8988T (cell line): Measurements from ENCODE around the gene CALML4.
"Not testable (repeated sequence)": the region's sequence is repeated elsewhere in the genome, so short reads cannot be mapped to it uniquely, and the experiment has no call there.

Experiments used
- DNase-seq: peaks from one replicate; pipeline ENCODE4 v3.0.0; 2011

CALML4 gene

GRCh38 chr15:68207176-68207935 is 2.2 kb upstream of the CALML4 start:
- no peak for DNase-seq

DNA sequence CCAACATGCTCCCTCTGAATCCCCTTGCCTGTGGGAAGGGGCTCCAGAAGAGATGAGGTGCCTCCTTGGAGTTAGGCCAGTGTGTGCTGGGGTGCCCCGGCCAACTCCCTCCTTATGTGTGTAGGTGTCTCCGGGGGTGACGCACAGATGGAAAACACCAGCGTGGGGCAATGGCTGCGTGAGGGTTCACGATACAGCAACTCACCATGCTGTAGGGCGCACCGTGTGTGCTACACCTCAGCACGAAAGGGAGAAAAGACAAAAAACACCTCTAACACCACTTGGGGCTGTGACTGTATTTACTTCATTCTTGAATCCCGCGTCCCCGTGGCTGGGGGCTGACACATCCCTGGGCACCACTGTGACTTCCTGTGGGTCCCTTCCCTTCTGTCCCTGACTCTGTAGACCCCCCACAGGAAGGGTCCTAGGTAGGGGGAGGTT is 1.6 kb upstream of the CALML4 start:
- no peak for DNase-seq

DNA sequence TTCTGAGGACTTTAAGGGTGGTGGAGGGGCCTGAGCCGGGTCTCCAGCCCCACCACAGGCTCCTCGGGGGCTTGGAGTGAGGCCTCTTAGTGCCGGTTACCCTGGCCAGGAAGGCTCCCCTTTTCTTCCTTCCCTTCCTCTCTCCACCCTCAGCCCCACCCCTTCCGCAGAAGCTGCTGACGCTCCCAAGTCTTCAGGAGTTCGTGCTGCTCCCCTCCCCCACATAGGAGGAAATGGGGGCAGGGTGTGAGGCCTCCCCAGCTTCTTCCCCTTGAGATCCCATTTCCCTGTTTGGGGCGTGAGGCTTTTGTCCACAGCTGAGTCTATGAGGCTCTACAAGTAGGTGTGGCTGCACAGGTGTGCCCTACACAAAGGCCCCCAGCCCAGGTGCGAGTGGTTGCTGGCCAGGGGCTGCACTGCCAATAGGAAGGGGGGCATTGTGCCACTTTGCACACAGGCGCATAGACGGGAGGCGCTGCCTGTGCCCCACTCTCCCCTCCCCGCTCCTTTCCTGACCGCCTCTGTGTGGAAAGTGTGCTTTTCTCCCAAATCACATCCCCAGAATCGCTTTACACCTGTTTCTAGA is 915 bp upstream of the CALML4 start:
- DNase-seq, result no peak

GRCh38 chr15:68205558-68205944 is 419 bp upstream of the CALML4 start:
- no peak for DNase-seq

DNA sequence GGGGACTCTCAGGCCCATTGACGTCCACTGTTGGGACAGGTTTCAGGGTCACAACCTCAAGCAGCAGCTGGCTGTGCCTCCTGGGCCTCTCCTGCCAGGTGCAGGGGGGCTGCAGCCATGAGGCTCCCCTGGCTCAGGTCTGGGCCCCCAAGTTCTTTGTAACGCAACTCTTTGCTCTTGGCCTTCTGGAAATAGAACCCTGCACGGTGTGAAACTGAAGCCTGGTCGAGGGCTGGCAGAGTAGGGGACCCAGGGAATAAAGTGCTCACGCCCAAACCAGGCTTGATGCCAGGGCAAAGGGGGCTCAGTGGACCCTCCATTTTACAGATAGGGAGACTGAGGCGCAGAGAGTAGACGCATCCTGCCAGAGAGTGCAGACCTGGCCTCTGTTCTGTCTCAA is 771 bp downstream of the CALML4 start:
- no peak for DNase-seq

DNA sequence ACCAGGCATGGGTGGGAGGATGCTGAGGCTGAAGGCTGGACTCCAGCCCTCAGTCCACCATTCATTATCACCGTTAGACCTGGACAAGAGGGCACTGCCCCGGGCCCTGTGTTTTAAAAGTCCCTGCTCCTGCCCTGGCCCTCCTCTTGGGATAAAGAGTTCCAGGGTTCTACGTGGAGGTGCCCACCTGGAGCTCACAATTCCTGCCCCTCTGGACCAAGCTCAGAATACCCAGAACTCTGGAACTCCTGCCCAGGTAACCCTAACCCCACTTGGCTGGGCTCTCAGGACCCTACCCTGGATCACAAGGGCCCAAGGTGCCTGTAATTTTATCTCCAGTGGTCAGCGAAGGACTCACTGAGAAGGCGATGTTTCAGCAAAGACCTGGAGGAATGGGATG is 1.2 kb downstream of the CALML4 start:
- DNase-seq, result no peak

GRCh38 chr15:68203486-68203885 is 1.6 kb downstream of the CALML4 start:
- DNase-seq, result no peak

GRCh38 chr15:68202994-68203393 is 2.1 kb downstream of the CALML4 start:
- not testable (repeated sequence) for DNase-seq

DNA sequence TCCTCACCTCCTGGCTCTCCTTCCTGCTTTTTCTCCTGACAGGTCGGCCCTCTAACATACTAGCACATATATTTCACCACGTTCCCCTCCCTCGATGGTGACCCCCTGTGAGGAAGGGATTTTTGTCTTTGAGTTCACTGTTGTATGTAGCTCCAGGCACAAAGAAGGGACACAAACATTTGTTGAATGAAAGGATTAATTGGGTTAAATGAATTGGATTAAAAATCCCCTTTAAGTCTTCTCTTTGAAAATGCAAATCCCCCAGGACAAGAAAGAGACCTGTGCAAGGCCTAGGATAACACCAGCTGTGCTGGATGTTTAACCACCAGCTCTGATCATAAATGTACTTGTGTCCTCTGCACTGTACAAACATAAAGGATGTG is 3.3 kb downstream of the CALML4 start:
- no peak for DNase-seq

DNA sequence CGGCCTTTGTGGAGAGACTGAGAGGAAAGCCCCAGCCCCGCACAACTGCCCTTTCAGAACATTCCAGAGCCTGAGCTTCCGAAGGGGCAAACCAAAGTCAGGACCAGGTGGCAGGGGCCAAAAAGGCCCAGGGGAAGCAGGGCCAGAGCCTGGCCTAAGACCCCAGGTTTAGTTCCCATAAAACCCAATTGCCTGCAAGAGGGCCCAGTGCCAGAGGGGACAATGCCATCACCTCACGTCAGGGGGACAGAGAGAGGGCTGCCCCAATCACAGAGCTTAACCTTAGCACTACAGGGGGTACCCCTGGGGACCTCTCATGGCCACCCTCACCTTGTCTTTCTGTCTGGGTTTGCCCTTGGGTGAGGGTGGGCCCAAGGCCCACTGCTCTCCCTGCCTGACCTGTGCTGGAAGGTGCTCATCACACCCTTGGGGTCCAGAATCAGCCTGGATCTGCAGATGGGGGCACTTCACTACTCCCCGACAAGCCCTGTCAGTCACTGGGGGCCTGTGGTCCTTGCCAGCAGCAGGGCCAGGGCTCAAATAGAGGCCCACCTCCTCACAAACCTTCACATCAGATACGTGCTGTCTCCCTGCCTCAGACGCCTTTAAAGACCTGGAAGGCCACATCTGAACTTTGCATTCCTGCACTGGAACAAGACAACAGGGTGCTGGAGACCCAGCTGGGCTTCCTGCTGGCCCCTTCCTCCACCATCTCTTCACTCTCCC is 3.8 kb downstream of the CALML4 start:
- DNase-seq, result no peak

DNA sequence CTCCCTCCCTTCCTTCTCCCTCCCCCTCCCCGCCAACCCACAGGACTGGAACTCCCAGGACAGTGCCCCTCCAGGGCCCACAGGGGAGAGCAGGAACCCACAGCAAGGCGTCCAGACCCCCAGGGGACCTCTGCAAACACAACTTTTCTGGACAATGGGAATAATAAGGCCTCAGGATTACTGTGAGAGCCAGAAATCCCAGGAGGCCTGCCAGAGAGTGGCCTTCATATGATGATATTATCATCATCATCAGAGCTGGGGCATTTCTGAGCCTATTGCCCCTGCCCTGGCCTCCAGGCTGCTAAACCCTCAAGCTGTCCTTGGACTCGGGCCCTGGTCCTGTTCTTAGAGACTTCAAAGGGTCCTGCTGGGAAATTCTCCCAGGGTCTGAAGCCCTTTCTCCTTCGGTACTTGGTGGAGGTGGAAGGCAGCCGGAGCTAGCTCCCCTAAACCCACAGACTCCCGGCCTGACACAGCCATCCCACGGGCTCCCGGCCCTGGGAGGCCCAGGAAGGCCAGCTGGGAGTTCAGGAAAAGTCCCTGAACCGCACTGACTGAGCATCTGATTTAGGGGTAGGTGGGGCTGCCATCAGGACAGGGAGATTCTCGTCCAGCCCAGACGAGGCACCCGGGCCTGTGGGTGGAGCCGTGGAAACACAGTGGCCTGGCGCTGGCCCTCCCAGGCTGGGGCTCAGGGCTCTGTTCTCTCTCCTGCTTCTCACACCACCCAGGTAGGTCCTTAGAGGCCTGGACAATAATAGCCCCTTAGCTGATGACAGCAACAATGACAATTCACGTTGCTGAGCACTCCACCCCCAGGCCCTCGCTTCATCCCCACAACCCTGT is 4.9 kb downstream of the CALML4 start:
- no peak for DNase-seq

- no peak for DNase-seq
Measured at GRCh38 chr15:68199340-68199739, 5.8 kb downstream of the CALML4 start.

- no peak for DNase-seq
Measured at GRCh38 chr15:68197661-68198437, 7.3 kb downstream of the CALML4 start.

DNA sequence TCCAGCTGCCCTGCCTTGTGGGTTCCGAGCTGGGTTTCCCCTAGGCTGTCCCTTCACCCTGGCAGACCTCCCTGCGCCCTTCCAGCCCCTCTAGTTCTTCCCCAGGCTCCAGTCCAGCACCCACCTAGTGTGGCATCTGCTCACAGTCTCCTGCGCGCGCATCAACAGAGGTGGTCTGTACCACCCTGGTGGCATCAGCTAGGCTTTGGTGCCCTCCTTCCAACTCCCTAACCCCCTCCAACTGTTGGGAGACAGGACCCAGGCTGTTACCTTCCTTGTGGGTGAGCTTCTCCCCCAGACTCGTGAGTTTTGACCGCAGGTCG is 8.0 kb downstream of the CALML4 start:
- no peak for DNase-seq

DNA sequence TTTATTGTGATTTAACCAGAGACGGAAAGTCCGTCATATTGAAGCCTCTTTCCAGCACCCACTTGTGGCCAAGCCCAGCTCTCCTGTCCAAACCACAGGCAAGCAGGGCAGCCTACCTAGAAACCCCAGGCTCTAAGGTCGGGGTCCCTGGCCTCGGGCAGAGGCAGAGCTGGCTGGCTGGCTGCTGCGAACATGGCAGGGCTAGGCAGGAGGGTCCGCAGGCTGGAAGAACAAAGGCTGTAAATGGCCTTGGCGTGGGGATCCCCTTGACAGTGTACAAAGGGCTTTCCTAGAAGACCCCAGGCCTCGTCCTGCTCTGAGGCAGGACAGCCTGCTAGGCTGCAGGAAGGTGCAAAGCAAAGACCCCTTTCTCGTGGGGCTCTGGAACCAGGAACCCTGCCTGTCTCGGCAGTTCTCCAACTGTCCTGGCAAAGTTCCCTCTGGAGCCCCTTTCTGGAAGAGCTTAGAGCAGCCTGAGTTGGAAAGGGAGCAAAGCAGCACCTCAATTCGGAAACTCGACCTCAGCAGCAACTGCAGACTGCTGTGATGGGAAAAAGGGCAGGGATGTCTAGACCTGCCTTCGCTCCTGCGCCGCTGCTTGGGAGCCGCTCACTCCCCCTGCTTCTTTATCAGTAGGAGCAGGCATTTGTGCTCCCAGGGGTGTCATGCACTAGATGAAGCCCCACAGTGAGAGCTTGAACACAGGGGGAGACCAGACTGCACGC is 8.5 kb downstream of the CALML4 start:
- no peak for DNase-seq

- DNase-seq, result no peak
Measured at GRCh38 chr15:68195336-68196112, 9.6 kb downstream of the CALML4 start.

- no peak for DNase-seq
Measured at GRCh38 chr15:68192804-68193486, 12.2 kb downstream of the CALML4 start.

- DNase-seq, result no peak
Measured at GRCh38 chr15:68192117-68192516, 13.0 kb downstream of the CALML4 start.

DNA sequence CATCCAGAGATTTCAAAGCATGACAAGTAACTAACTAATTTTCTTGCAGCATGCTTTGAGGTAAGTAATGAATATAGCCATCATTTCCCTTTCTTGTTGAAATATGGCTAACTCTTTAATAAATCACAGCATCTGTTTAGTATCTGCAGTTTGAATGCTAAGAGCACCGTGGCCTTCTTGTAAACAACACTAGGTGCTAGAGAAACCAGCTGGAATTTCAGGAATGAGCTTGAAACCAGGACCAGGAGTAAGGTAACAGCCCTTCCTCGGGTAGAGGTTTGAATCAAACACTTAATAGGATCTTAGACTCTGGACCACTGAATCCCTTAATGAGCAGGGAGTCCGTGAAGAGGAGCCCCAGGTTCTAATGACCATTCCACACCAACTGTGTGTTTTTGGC is 13.6 kb downstream of the CALML4 start:
- DNase-seq, result no peak

DNA sequence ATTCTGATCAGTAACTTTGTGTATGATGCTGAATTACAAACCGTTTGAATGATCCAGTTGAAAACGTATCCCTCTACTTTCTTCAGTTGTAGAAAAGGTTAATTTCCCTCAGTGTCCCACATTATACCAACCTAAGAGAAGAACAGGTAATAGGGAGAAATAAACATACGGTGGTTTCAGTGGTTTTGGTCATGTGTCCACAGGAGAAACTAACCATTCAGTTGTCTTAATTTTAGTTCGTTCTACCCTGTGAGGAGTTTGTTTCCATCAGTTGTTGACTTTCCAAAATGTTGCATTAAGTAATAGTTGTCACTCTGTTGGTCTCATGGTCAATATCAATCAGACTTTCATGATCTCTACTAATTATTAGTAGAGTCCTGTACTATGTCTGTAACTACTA is 15.1 kb downstream of the CALML4 start:
- DNase-seq, result no peak
